ENCODE results near the gene NAT8.
"Not testable (repeated sequence)": the region's sequence is repeated elsewhere in the genome, so short reads cannot be mapped to it uniquely, and the experiment has no call there.

NAT8 gene, protein sequence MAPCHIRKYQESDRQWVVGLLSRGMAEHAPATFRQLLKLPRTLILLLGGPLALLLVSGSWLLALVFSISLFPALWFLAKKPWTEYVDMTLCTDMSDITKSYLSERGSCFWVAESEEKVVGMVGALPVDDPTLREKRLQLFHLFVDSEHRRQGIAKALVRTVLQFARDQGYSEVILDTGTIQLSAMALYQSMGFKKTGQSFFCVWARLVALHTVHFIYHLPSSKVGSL

GRCh38 chr2:73642338-73643018, at the start of gene NAT8:
NAT8 (minus strand) TSS chr2:73642422; CDS start chr2:73641628, 794 bp downstream.
- no peak for DNase-seq (ENCODE audit: low spot score)

DNA sequence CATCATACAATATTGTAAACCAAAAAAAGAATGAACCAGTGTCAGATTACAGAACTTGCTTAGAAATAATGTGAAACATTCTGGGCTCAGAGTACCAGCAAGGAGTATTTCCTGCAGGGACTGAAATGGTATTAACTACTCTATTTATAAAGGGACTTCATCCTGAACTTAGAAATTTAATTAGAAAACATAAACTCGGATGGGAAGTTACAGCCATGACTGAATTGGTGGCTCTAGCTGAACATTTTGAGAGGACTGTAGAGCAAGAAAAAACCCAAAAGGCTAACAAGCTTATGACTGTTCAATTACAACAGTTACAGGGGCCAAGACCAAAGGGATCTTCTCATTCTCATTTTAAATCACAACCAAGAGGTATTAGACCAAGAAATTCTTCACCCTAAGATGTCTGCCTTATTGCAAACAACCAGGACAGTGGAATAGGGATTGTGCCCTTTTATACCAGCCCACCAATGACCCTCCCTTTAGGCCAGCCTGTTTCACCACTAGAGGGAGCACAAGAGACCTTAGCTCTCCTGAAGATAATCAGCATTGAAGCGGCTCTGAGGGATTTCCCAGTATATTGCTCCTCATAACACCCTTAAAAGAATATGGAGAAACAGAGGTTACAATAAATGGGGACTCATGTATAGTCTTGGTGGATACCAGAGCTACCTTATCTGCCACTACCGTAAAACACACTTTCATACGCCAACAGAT, 48.3 kb upstream of the NAT8 start:
- DNase-seq (ENCODE audit: low spot score): not testable (repeated sequence)

- not testable (repeated sequence) for DNase-seq (ENCODE audit: low spot score)
Observed at GRCh38 chr2:73688494-73688893, 46.3 kb upstream of the NAT8 start.

DNA sequence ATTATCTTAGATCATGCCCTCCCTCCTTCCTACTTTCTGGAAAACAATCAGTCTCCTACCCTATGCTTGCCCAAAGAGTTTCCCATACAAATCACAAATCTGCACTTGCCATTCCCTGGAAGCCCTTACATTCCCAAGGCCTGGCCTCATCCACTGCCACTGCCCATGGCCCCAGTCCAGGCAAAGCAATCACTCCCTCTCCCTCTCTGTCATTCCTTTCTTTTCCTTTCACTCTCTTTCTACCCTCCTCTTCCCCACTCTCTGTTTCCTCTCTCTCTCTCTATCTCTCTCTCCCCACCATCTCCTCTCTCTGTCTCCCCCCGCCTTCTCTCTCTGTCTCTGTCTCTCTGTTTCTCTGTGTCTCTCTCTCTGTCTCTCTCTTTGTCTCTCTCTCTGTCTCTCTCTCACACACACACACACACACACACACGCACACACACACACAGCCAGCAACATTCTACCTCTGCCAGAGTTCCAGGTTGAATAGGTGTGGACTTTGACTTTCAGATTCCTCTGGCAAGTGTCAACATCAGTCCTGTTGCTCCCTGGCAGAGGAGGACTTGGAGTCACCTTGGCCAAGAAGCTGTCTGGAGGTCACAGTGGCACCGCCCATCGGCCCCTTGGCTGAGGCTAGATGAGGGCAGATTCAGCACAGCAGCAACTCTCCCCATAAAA, 43.7 kb upstream of the NAT8 start:
- DNase-seq (ENCODE audit: low spot score): no peak

GRCh38 chr2:73684905-73685304, 42.7 kb upstream of the NAT8 start:
- DNase-seq (ENCODE audit: low spot score): not testable (repeated sequence)

GRCh38 chr2:73684325-73684724, 42.1 kb upstream of the NAT8 start:
- DNase-seq (ENCODE audit: low spot score): not testable (repeated sequence)

DNA sequence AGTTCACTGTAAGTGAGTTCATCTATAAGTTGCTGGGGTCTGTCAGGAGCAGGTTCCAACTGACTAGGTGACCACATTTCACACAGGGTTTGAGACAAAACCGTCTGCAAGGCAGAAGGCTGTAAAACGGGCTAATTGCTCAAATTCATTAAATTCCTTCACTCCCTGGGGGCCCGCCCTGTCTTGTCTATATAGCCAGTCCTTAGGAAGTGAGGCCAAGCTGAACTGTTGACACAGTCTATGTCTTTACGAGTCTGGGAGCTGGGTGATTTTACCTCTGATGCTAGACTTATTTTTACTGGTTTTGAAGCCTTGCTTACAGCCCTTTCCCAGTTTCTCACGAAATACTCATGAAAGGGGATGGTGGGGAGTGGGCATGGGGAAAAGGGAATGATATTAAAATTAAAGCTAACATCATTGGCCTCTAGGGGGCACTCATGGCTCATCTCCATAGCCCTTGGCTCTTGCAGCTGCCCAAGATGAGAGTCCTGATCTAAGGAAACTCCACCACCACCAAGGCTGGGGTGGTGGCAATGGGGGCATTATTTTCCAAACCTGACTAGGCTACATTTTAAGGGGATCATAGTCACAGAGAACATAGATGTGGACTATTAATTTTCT, 37.8 kb upstream of the NAT8 start:
- peak; percentile 27 for DNase-seq (ENCODE audit: low spot score)

GRCh38 chr2:73679237-73679636, 37.0 kb upstream of the NAT8 start:
- not testable (repeated sequence) for DNase-seq (ENCODE audit: low spot score)

DNA sequence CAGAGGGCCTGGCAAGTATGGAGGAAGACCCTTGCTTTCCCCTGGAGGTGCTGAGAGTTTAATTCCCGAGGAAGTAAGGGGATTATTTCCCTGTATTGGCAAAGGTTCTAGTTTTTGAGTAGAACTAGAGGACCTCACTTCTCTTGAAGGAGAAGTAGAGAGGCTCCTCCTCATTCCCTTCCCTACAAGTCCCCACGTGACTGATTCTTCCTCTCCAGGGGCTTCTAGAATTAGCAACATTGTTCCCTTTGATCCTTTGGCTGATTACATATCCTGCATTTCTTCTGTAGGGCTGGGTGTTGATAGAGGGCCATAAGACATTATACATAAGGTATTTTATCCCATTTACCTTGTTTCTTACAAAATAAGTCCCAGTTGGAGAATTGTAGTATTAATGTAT, 35.8 kb upstream of the NAT8 start:
- DNase-seq (ENCODE audit: low spot score): not testable (repeated sequence)

DNA sequence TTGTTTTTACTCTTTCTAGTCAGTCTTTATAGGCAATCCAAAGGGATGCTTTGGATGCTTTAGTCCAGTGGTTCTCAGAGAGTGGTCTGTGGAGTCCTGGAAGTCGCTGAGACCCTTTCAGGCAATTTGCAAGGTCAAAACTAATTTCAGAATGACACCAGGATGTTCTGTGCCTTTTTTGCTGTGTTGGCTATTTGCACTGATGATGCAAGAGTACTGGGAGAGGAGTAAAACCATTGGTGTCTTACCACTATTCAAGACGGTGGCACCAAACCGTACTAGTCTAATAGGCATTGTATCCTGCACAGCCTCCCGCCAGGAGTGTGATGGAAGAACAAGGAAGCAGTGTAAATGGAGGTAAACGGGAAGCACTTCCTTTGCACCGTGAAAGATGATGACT, 34.0 kb upstream of the NAT8 start:
- not testable (repeated sequence) for DNase-seq (ENCODE audit: low spot score)

DNA sequence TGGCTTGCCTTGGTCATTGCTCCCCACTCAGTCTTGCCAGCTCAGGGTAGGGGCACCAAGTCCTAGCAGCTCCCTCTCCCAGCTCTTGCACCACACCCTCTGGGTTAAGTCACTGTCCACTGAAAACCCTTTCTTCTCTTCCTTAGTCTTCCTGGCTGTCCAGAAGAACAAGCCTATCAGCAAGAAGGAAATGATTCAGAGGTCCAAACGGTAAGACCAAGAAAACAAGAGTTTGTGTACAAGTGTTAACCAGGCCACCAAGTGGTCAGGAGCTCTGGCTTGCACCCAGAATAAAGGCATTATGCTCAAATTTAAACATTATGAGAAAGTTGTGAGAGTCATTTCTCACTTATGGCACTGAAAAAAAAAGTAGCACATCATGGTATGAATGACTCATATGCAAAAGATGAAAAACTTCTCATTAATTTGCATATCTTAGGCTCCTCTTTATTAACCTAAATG, 32.5 kb upstream of the NAT8 start:
- DNase-seq (ENCODE audit: low spot score): peak; percentile 13

DNA sequence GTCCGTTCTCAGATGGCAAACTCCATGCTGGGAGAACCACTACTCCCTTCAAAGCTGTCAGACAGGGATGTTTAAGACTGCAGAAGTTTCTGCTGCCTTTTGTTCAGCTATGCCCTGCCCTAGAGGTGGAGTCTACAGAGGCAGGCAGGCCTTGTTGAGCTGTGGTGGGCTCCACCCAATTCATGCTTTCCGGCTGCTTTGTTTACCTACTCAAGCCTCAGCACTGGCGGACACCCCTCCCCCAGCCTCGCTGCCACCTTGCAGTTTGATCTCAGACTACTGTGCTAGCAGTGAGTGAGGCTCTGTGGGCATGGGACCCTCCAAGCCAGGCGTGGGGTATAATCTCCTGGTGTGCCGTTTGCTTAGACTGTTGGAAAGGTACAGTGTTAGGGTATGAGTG, 27.8 kb upstream of the NAT8 start:
- DNase-seq (ENCODE audit: low spot score): not testable (repeated sequence)

GRCh38 chr2:73667239-73667638, 25.0 kb upstream of the NAT8 start:
- not testable (repeated sequence) for DNase-seq (ENCODE audit: low spot score)

DNA sequence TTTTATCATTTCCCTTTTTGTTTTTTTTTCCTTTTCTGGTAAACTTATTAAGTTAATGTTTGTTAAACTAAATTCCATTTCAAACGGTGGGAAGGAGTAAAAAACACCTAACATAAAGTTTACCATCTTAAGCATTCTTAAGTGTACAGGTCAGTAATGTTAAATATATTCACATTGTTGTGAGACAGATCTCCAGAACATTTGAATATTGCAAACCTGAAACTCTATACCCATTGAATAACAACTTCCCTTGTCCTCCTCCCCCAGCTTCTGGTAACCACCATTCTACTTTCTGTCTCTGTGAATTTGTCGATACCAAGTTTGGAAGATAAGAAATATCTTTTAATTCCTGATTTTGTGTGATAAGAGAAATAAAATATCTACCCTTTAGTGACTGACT, 12.0 kb upstream of the NAT8 start:
- no peak for DNase-seq (ENCODE audit: low spot score)

DNA sequence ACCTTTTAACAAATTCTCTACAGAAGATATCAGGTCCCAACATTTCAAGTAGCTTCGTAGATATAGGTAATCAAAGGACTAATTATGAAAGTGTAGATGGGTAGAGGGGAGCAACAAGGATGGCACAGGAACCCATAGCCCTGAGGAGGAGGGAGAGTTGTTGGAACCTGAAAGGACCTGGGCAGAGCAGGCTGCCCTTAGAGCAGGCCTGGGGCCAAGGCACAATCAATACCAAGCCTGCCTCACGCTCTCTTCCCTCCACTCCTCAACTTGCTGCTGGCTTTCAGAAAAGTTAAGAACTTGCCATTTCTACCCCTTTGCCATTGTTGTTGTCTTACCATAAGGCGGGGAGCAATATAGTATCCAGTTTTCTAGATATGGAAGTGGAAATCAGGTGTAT, 10.1 kb upstream of the NAT8 start:
- DNase-seq (ENCODE audit: low spot score): no peak

- DNase-seq (ENCODE audit: low spot score): no peak
Observed at GRCh38 chr2:73651591-73652230, 9.5 kb upstream of the NAT8 start.

DNA sequence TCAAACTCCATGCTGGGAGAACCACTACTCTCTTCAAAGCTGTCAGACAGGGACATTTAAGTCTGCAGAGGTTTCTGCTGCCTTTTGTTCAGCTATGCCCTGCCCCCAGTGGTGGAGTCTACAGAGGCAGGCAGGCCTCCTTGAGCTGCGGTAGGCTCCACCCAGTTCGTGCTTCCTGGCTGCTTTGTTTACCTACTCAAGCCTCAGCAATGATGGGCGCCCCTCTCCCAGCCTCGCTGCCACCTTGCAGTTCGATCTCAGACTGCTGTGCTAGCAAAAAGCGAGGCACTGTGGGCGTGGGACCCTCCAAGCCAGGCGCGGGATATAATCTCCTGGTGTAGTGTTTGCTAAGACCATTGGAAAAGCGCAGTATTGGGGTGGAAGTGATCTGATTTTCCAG, 5.5 kb upstream of the NAT8 start:
- not testable (repeated sequence) for DNase-seq (ENCODE audit: low spot score)

DNA sequence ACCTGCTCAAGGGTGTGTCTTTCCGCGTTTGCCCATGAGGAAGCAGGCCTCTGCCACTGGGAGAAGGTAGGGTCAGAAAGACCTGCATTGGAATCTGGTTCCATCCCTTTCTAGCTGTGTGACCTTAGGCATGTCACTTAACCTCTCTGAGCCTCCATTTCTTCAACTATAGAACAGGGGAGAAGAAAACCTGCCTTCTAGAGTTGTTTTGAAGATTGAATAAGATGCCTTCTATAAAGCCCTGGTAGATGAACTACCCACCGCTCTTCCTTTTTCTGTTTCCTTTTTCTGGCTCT, 507 bp downstream of the NAT8 start:
- no peak for DNase-seq (ENCODE audit: low spot score)

DNA sequence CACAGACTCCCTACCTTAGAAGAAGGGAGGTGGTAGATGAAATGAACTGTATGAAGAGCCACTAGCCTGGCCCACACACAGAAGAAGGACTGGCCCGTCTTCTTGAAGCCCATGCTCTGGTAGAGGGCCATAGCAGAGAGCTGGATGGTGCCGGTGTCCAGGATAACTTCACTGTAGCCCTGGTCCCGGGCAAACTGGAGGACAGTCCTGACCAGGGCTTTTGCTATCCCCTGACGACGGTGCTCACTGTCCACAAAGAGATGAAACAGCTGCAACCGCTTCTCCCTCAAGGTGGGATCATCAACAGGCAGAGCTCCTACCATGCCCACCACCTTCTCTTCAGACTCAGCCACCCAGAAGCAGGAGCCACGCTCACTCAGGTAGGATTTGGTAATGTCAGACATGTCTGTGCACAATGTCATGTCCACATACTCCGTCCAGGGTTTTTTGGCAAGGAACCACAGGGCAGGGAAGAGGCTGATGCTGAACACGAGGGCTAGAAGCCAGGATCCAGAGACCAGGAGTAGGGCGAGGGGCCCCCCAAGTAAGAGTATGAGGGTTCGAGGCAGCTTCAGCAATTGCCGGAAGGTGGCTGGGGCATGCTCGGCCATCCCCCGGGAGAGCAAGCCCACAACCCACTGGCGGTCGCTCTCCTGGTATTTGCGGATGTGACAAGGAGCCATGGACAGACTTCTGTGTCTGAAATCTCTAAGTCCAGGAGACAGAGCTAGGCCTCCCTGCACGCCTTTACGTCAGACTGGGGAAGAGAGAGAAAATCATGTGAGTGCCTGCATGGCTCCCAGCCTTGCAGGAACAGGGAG, 1.1 kb downstream of the NAT8 start:
- DNase-seq (ENCODE audit: low spot score): no peak

DNA sequence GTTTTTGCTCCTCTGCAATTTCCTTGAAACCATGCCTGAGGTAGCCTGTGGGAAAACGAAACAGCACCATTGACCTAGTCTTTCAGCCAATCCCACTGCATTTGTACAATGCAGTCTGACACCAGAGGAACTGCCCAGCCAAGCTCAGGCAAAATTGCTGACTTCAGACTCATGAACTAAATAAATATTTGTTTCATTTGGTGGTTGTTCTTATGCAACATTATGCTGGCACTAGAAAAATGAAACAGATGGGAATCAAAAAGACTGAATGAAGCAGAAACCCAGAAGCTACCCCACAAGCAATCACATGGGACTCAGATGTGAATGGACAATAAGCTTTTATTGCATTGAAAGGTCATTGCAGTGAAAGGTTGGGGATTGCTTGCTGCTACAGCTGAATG, 1.7 kb downstream of the NAT8 start:
- DNase-seq (ENCODE audit: low spot score): no peak

DNA sequence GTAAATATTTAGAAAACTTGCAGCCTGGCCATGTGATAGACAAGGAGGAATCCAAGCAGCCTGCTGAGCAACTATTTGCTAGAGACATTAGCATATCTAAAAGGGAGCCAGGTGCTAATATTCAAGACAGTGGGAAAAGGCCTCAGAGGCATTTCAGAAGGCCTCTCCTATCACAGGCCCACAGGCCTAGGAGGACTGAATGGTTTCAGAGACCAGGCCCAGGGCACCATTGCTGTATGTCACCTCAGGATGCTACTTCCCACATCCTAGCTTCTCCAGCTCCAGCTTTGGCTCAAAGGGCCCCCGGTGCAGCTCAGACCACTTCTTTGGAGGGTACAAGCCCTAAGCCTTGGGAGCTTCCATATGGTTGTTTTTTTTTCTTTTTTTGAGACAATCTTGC, 3.8 kb downstream of the NAT8 start:
- no peak for DNase-seq (ENCODE audit: low spot score)

Data from kidney capillary endothelial cell (primary cell).